GM12873 (cell line): ENCODE data around the gene GLYATL1B.
A peak's percentile ranks its signal among the peaks of the same experiment; 100 is the strongest.
"Not testable (repeated sequence)": the region's sequence is repeated elsewhere in the genome, so short reads cannot be mapped to it uniquely, and the experiment has no call there.

Experiments used
- TF ChIP-seq, protein P1 (sequence below): IDR thresholded peaks from 2 replicates; pipeline ENCODE4 v1.5.1; 2012; ENCODE audit warnings: low read depth, mild to moderate bottlenecking, moderate library complexity, low read length, control low read depth; ENCODE audit not compliant: insufficient read depth; ENCODE audit errors: missing control alignments

Gene GLYATL1B

DNA sequence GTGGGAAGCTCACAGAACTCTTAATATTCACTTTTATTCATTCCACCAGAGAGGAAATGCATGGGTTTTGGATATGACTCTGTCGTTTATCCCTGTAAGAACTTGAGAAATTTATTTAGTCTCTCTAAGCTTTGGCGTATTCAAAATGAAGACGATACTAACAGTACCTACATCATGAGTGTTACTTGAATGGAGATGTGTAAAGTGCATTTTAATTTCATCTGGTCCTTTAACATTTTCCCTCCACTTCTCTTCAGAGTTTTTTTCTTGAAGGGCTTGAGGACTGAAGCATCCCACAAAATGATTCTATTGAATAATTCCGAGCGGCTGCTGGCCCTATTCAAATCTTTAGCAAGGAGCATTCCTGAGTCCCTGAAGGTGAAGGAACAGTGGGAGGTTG, at the start of gene GLYATL1B:
Gene GLYATL1B, plus strand, starts transcription at position 301 of the 400 bp plus-strand sequence. Its CDS starts 0 bp downstream, at position 301.
- TF ChIP-seq, protein P1, sequence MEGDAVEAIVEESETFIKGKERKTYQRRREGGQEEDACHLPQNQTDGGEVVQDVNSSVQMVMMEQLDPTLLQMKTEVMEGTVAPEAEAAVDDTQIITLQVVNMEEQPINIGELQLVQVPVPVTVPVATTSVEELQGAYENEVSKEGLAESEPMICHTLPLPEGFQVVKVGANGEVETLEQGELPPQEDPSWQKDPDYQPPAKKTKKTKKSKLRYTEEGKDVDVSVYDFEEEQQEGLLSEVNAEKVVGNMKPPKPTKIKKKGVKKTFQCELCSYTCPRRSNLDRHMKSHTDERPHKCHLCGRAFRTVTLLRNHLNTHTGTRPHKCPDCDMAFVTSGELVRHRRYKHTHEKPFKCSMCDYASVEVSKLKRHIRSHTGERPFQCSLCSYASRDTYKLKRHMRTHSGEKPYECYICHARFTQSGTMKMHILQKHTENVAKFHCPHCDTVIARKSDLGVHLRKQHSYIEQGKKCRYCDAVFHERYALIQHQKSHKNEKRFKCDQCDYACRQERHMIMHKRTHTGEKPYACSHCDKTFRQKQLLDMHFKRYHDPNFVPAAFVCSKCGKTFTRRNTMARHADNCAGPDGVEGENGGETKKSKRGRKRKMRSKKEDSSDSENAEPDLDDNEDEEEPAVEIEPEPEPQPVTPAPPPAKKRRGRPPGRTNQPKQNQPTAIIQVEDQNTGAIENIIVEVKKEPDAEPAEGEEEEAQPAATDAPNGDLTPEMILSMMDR, result not testable (repeated sequence)

GRCh38 chr11:59040607-59041006, 45.5 kb upstream of the GLYATL1B start:
- TF ChIP-seq, protein P1, result no peak

DNA sequence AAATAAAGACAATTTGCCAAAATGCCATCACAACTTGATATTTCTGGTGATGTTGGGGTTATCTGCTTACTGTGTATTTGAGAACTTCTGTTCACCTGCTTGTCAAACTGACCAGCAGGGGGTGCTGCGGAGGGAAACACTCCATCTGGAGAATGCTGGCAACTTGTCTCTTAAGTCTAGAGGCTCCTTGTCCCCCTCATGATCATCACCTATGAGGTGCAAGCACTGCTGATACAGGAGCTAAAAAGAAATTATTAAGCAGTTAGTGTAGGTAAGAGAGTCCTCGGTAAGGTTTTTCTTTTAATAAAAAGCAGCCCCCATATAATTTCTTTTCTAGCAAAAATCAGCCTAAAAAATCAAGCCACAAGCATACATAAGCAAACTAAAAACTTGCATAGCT, 32.7 kb upstream of the GLYATL1B start:
- TF ChIP-seq, protein P1, result peak; percentile 76

- TF ChIP-seq, protein P1, result peak; percentile 91
Observed at GRCh38 chr11:59058120-59059033, 27.7 kb upstream of the GLYATL1B start.

- TF ChIP-seq, protein P1, result no peak
Observed at GRCh38 chr11:59062602-59063529, 23.2 kb upstream of the GLYATL1B start.

- TF ChIP-seq, protein P1, result no peak
Observed at GRCh38 chr11:59069087-59069486, 17.0 kb upstream of the GLYATL1B start.
